AG10803 (cell line): ENCODE data around the gene FAM151B.
"Not testable (repeated sequence)": the region's sequence is repeated elsewhere in the genome, so short reads cannot be mapped to it uniquely, and the experiment has no call there.

Experiments
- DNase-seq: peaks from one replicate; pipeline ENCODE4 v3.0.0; 2010; ENCODE audit warnings: low read depth
- H3K4me3 ChIP-seq: 2 replicates; pipeline ENCODE4 v1.5.1; 2011; ENCODE audit warnings: mild to moderate bottlenecking, low read length, control low read depth
- CTCF ChIP-seq: conservative IDR thresholded peaks from 2 replicates; pipeline ENCODE4 v1.5.1; 2011; ENCODE audit warnings: mild to moderate bottlenecking, low read length, control low read depth, inconsistent platforms

FAM151B gene

GRCh38 chr5:80466669-80467485 is 21.0 kb upstream of the FAM151B start:
- DNase-seq = peak; percentile 73
- TF ChIP-seq CTCF = no peak
- no peak overlapping the region for H3K4me3 ChIP-seq

GRCh38 chr5:80468131-80468530 is 19.8 kb upstream of the FAM151B start:
- DNase-seq = no peak
- no peak for TF ChIP-seq CTCF
- no peak overlapping the region for H3K4me3 ChIP-seq

GRCh38 chr5:80470631-80471030 is 17.3 kb upstream of the FAM151B start:
- not testable (repeated sequence) for H3K4me3 ChIP-seq, DNase-seq

- no peak overlapping the region for H3K4me3 ChIP-seq
- no peak for DNase-seq
- no peak for TF ChIP-seq CTCF
Measured at GRCh38 chr5:80474929-80475328, 13.0 kb upstream of the FAM151B start.

GRCh38 chr5:80479713-80480112 is 8.2 kb upstream of the FAM151B start:
- TF ChIP-seq CTCF = no peak
- DNase-seq = no peak

GRCh38 chr5:80480354-80480753 is 7.5 kb upstream of the FAM151B start:
- TF ChIP-seq CTCF = no peak
- no peak overlapping the region for H3K4me3 ChIP-seq
- no peak for DNase-seq

More at GRCh38 chr5:80479713-80480112, 8.2 kb upstream of the FAM151B start:
- H3K4me3 ChIP-seq = no peak overlapping the region

GRCh38 chr5:80481019-80481893 is 6.6 kb upstream of the FAM151B start:
- peak; percentile 95 for TF ChIP-seq CTCF
- H3K4me3 ChIP-seq = no peak overlapping the region
- peak; percentile 69 for DNase-seq
